GM18861 (cell line): ENCODE results near the gene CRYBB3.
"Not testable (repeated sequence)": the region's sequence is repeated elsewhere in the genome, so short reads cannot be mapped to it uniquely, and the experiment has no call there.

ENCODE experiments used
- ATAC-seq: cut with Tn5 transposase; IDR thresholded peaks from one replicate; pipeline ENCODE4 v1.9.1; 2021; ENCODE audit not compliant: unreplicated experiment

Gene CRYBB3

DNA sequence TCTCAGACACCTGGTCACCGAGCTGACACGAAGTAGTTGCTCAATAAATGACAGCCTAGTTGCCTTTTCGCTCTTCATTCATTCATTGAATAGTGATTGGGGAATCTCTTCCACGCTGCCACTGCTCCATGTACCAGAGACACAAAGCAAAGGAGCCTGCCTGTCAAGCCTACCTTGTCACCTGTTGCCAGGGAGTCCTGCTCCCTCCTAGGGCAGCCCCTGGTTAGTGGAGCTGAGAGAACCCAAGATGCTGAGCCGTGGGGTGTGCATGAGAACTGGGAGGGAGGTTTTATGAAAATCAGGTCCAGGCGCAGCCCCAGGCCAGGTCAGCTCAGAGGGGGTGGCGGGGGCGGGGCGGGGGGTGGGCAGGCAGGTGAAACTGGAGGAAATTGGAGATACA, 38.4 kb downstream of the CRYBB3 start:
- not testable (repeated sequence) for ATAC-seq

DNA sequence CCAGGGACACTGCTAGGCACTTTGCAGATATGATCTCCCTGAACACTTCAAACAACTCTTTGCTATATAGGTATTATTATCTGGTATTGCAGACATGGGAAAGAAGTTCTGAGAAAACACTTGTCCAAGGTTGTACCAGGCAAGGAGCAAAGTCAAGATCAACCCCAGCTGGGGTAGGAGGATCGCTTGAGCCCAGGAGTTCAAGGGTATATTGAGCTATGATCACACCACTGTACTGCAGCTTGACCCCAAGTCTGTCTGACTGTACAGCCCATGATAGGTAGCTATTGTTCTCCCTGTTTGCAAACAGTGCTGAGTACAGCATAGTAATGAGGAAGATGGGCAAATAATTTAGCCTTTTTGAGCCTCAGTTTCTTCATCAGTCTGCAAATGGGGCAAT, 55.5 kb downstream of the CRYBB3 start:
- ATAC-seq, result not testable (repeated sequence)
